IMR-90 (cell line): Measurements from ENCODE around the gene RAB40C. TPM values are rescaled to one million over a fixed set of nuclear protein-coding genes. Genes with fewer than 3 reads are reported as not detected.

Experiments
- ATAC-seq: fragments of 200-7000 bp; cut with Tn5 transposase; 2 replicates; pipeline ENCODE4 v1.9.1; 2020; ENCODE audit warnings: low read depth, mild to moderate bottlenecking, moderate library complexity
- BruUV-seq: library from RNA; stranded (reverse); fragments of 400-500 nt; replicated peaks from 2 replicates; lab custom pipeline; 2021; lab: Mats Ljungman, UMichigan
- CTCF ChIA-PET: fragments of 300-600 bp; formaldehyde crosslinking; extraction: SDS; loops from one replicate; lab custom pipeline; 2021; ENCODE audit warnings: antibody characterized with exemption; lab: Yijun Ruan, JAX
- POLR2A ChIA-PET: fragments of 300-600 bp; sonication (Branson Sonifier 250); formaldehyde crosslinking; loops from one replicate; lab custom pipeline; 2022; ENCODE audit warnings: antibody characterized with exemption; ENCODE audit not compliant: unreplicated experiment; lab: Charles Lee
- DNase-seq: peaks from one replicate; pipeline ENCODE4 v3.0.0; 2013
- H2AFZ ChIP-seq: replicated peaks from 2 replicates; pipeline ENCODE3; 2013; ENCODE audit warnings: low read length, mild to moderate bottlenecking; ENCODE audit not compliant: poor library complexity
- H2AK5ac ChIP-seq: 2 replicates; pipeline ENCODE4 v1.6.1; 2013; ENCODE audit warnings: low read depth, low read length, inconsistent platforms
- H2AK9ac ChIP-seq: replicated peaks from 2 replicates; pipeline ENCODE3; 2013; ENCODE audit warnings: mild to moderate bottlenecking, low read depth, low read length, moderate library complexity; ENCODE audit not compliant: poor library complexity
- H2BK120ac ChIP-seq: 2 replicates; pipeline ENCODE4 v1.6.1; 2013; ENCODE audit warnings: low read depth, low read length, inconsistent platforms
- H2BK15ac ChIP-seq: 3 replicates; pipeline ENCODE4 v1.6.1; 2013; ENCODE audit warnings: low read depth, low read length, inconsistent platforms
- H2BK20ac ChIP-seq: 2 replicates; pipeline ENCODE4 v1.6.1; 2013; ENCODE audit warnings: low read depth, mild to moderate bottlenecking, inconsistent platforms, low read length, moderate library complexity
- H2BK5ac ChIP-seq: 2 replicates; pipeline ENCODE4 v1.6.1; 2013; ENCODE audit warnings: mild to moderate bottlenecking, low read depth, low read length, inconsistent platforms; ENCODE audit not compliant: poor library complexity, severe bottlenecking
- H3K14ac ChIP-seq: replicated peaks from 2 replicates; pipeline ENCODE4 v1.6.1; 2013; ENCODE audit warnings: low read depth, low read length, inconsistent platforms
- H3K18ac ChIP-seq: 2 replicates; pipeline ENCODE4 v1.6.1; 2013; ENCODE audit warnings: low read depth, low read length, control low read depth
- H3K23ac ChIP-seq: 2 replicates; pipeline ENCODE4 v1.6.1; 2013; ENCODE audit warnings: low read depth, low read length, inconsistent platforms
- H3K27ac ChIP-seq: 2 replicates; pipeline ENCODE4 v1.5.1; 2013; ENCODE audit warnings: mild to moderate bottlenecking, control low read depth, low read length; ENCODE audit not compliant: insufficient read depth
- H3K27me3 ChIP-seq: 2 replicates; pipeline ENCODE4 v1.6.1; 2013; ENCODE audit warnings: low read length; ENCODE audit not compliant: control insufficient read depth, insufficient read depth
- H3K36me3 ChIP-seq: 2 replicates; pipeline ENCODE4 v1.6.1; 2013; ENCODE audit warnings: low read length, mixed read lengths; ENCODE audit not compliant: control insufficient read depth, insufficient read depth
- H3K4ac ChIP-seq: 2 replicates; pipeline ENCODE4 v1.6.1; 2013; ENCODE audit warnings: low read depth, low read length, inconsistent platforms
- H3K4me1 ChIP-seq: 2 replicates; pipeline ENCODE4 v1.6.1; 2013; ENCODE audit warnings: low read length, mixed read lengths; ENCODE audit not compliant: control insufficient read depth, insufficient read depth
- H3K4me2 ChIP-seq: 2 replicates; pipeline ENCODE4 v1.6.1; 2013; ENCODE audit warnings: low read depth, mild to moderate bottlenecking, control low read depth, low read length, moderate library complexity
- H3K4me3 ChIP-seq: 2 replicates; pipeline ENCODE4 v1.5.1; 2013; ENCODE audit warnings: low read depth, mild to moderate bottlenecking, control low read depth, low read length, moderate library complexity; ENCODE audit not compliant: insufficient read depth
- H3K56ac ChIP-seq: 2 replicates; pipeline ENCODE4 v1.6.1; 2013; ENCODE audit warnings: low read length, inconsistent platforms; ENCODE audit not compliant: insufficient read depth; ENCODE audit errors: extremely low read depth
- H3K79me1 ChIP-seq, 2 experiments: 2 replicates each; pipeline ENCODE4 v1.6.1; 2013; ENCODE audit warnings: low read length in 2 of 2, inconsistent platforms in 1 of 2, low read depth in 1 of 2
- H3K9ac ChIP-seq: 2 replicates; pipeline ENCODE4 v1.6.1; 2013; ENCODE audit warnings: low read depth, low read length, control low read depth
- H3K9me1 ChIP-seq: 2 replicates; pipeline ENCODE4 v1.6.1; 2013; ENCODE audit warnings: low read length, inconsistent platforms; ENCODE audit not compliant: insufficient read depth
- H3K9me3 ChIP-seq: 2 replicates; pipeline ENCODE4 v1.6.1; 2013; ENCODE audit warnings: low read length; ENCODE audit not compliant: control insufficient read depth, insufficient read depth
- H4K20me1 ChIP-seq: 2 replicates; pipeline ENCODE4 v1.6.1; 2013; ENCODE audit warnings: low read length, inconsistent platforms; ENCODE audit not compliant: insufficient read depth
- H4K5ac ChIP-seq: 2 replicates; pipeline ENCODE4 v1.6.1; 2013; ENCODE audit warnings: mild to moderate bottlenecking, low read depth, low read length, control low read depth
- H4K8ac ChIP-seq, 2 experiments: 2 replicates each; pipeline ENCODE4 v1.6.1; 2013; ENCODE audit warnings: low read depth in 2 of 2, low read length in 2 of 2, control low read depth in 1 of 2, inconsistent platforms in 1 of 2
- H4K91ac ChIP-seq: 2 replicates; pipeline ENCODE4 v1.6.1; 2013; ENCODE audit warnings: low read depth, low read length, inconsistent platforms; ENCODE audit not compliant: insufficient read depth
- BHLHE40 ChIP-seq: fragments of 150-350 bp; IDR thresholded peaks from 2 replicates; pipeline ENCODE4 v1.6.1; 2016; ENCODE audit warnings: mild to moderate bottlenecking, low read depth, low read length
- CEBPB ChIP-seq: IDR thresholded peaks from 2 replicates; pipeline ENCODE4 v1.6.1; 2012; ENCODE audit warnings: low read depth, low read length, improper control_type of control experiment
- CHD1 ChIP-seq: IDR thresholded peaks from 2 replicates; pipeline ENCODE4 v1.6.1; 2012; ENCODE audit warnings: low read depth, low read length, improper control_type of control experiment
- MAFK ChIP-seq: IDR thresholded peaks from 2 replicates; pipeline ENCODE4 v1.6.1; 2012; ENCODE audit warnings: low read depth, low read length, improper control_type of control experiment
- MAZ ChIP-seq: IDR thresholded peaks from 2 replicates; pipeline ENCODE4 v1.6.1; 2012; ENCODE audit warnings: low read depth, mild to moderate bottlenecking, low read length, improper control_type of control experiment, moderate library complexity, borderline replicate concordance
- MXI1 ChIP-seq: IDR thresholded peaks from 2 replicates; pipeline ENCODE4 v1.6.1; 2012; ENCODE audit warnings: low read depth, mild to moderate bottlenecking, low read length, moderate library complexity, borderline replicate concordance
- WGBS, 2 experiments: methylation state at CpG; one replicate each; pipeline versions ENCODE4 v1.1.5 to v1.1.7; 2013; ENCODE audit warnings: missing lambda C conversion rate in 2 of 2; ENCODE audit not compliant: insufficient read length in 1 of 2; ENCODE audit errors: extremely low coverage in 2 of 2; 5-methylcytosine and 5-hydroxymethylcytosine counted together
- dilution Hi-C: fragments of 300-500 bp; cut with HindIII; formaldehyde crosslinking; loops from one replicate; pipeline ENCODE4 v1.14.3; 2018; ENCODE audit warnings: low sequenced_read_pairs; ENCODE audit not compliant: unreplicated experiment
- in situ Hi-C: fragments of 300-500 bp; cut with MboI; formaldehyde crosslinking; loops from 3 replicates; pipeline ENCODE4 v1.14.3; 2019; ENCODE audit warnings: low sequenced_read_pairs, inconsistent platforms, mixed read lengths
- intact Hi-C: fragments of 100-400 bp; cut with micrococcal nuclease; formaldehyde crosslinking; loops from 2 replicates; pipeline ENCODE4 v1.10.0; 2022
- polyA plus RNA-seq, 3 experiments: library from polyadenylated mRNA; depleted of rRNA; stranded (reverse); fragments of >200 nt; gene quantifications; 2 replicates each; pipeline ENCODE4 v1.2.3, GENCODE V29; 2012; ENCODE audit warnings: low replicate concordance in 1 of 3
- total RNA-seq: library from RNA; depleted of rRNA; stranded (reverse); fragments of >200 nt; gene quantifications from 2 replicates; pipeline ENCODE4 v1.2.3, GENCODE V29; 2012

Gene RAB40C
- total and polyA plus RNA-seq, 2 of the 4 experiments (the other 2 are of a cell fraction): 6.8 to 13.7 TPM

DNA sequence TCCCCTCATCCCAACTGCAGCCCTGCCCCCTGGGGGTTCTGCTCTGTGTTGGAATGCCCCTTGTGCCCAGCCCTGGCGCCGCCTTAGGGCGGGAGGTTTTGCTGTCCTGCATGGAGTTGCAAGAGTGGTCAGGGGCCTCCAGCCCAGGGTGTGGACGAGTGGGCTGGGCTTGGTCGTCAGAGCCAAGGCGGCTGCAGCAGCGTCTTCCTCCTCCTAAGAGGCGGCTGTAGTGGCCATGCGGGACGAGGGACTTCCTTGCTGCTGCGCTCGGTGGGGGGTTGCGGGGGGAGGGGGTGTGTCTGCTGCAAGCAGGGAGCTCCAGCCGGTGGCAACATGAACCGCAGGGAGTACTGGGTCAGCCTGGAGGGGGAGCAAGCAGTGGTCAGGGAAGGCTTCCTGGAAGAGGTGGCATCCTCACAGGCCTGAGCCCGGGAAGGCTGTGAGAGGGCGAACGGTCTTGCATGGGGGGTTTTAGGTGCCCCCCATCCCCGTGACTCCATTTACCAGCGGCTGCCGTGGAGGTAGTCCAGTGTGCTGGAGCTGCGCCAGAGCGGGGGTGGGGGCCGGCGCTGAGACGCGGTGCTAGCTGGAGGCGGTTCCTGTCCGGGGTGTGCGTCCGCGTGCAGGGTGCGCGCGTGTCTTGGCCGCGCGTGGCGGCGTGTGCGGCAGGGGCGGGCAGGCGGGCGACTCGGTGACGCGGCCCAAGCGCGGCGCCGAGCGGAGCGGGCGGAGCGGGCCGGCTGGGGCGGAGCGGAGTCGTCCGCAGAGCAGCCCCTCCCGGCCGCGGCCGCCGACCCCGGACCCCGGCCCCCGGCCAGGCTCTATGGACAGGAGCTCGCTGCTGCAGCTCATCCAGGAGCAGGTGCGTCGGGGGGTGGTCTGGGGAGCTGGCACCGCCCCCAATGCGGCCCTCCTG lies 85.4 kb downstream of the RAB40C start, which contains the start of gene RHBDL1:
TSS of gene RHBDL1 (plus strand) at position 704 of the 916 bp plus-strand sequence. CDS start at position 824, 120 bp downstream.
- peak within 1 kb of the TSS; percentile 90 for H3K4me2 ChIP-seq
- no TSS peak for BruUV-seq
- CTCF ChIA-PET: no interaction called here

More for the DNA sequence above, 85.4 kb downstream of the RAB40C start, which contains the start of gene RHBDL1:
- Histone ChIP-seq H3K4me1 (peaks cover 8% of the 10 kb centered on the region; the same call in 1 of the 2 replicates), H3K79me1 (peaks cover 0 to 25% of the 10 kb centered on the region in 2 experiments; a peak in 1 of 4 replicates), H3K56ac (no peak within 1 kb of the TSS), H3K9ac (no peak within 1 kb of the TSS), H4K5ac (0 out of 2 replicates have a peak within 1 kb of the TSS, but pooled peaks have one; percentile 11), H2AK9ac (peak within 1 kb of the TSS; percentile 90), H4K91ac (no peak within 1 kb of the TSS), H3K9me3 (no peaks in the 10 kb centered on the region), H3K23ac (no peak within 1 kb of the TSS), H3K4me3 (peak within 1 kb of the TSS; percentile 50), H4K20me1 (peaks cover 16% of the 10 kb centered on the region), H3K9me1 (peaks cover 9% of the 10 kb centered on the region; the same call in 1 of the 2 replicates), H2AK5ac (no peak within 1 kb of the TSS; the same call in 1 of the 2 replicates), H2BK20ac (no peak within 1 kb of the TSS), H3K18ac (no peak within 1 kb of the TSS), H2AFZ (peak within 1 kb of the TSS; percentile 89), H2BK5ac (no peak within 1 kb of the TSS), H3K27ac (no peak within 1 kb of the TSS), H2BK120ac (no peak within 1 kb of the TSS), H4K8ac (no peak within 1 kb of the TSS), H3K4ac (0 out of 2 replicates have a peak within 1 kb of the TSS, but pooled peaks have one; percentile 56), H3K14ac (no peak within 1 kb of the TSS), H3K36me3 (peaks cover 38% of the 10 kb centered on the region), H3K27me3 (no peaks in the 10 kb centered on the region), H2BK15ac (no peak within 1 kb of the TSS)
- intact Hi-C loops (no loop called here), dilution Hi-C loops (no loop called here), in situ Hi-C loops (no loop called here)
- peak; percentile 21; the same call in 1 of the 2 replicates for TF ChIP-seq MAZ
- TF ChIP-seq CHD1: no peak
- no peak for TF ChIP-seq MAFK
- TF ChIP-seq BHLHE40: 0 out of 2 replicates have a peak, but pooled peaks have one; percentile 28
- TF ChIP-seq CEBPB: no peak
- TF ChIP-seq MXI1: peak; percentile 54; the same call in 1 of the 2 replicates
- POLR2A ChIA-PET: no interaction called here
- ATAC-seq (peak; percentile 5), DNase-seq (peak; percentile 42)
- 4% methylated on average over 34 of the region's 73 CpGs; no CpG with 5 or more reads in 1 of the 2 experiments for WGBS, 2 experiments
